ENCODE results near the gene SNX2.
"Not testable (repeated sequence)": the region's sequence is repeated elsewhere in the genome, so short reads cannot be mapped to it uniquely, and the experiment has no call there.

Gene SNX2

GRCh38 chr5:122844910-122845228 lies 70.0 kb downstream of the SNX2 start:
- DNase-seq, result no peak

GRCh38 chr5:122845229-122846050 lies 70.6 kb downstream of the SNX2 start, which contains the start of gene SNX24:
Gene SNX24 (plus strand): TSS chr5:122845613. CDS start chr5:122845634, 21 bp downstream.
- peak; percentile 86 for DNase-seq

GRCh38 chr5:122846051-122846550 lies 71.2 kb downstream of the SNX2 start:
- DNase-seq, result no peak

- no peak for DNase-seq
Measured at GRCh38 chr5:122847687-122848081, 72.8 kb downstream of the SNX2 start.

GRCh38 chr5:122849771-122850170 lies 74.9 kb downstream of the SNX2 start:
- no peak for DNase-seq

DNA sequence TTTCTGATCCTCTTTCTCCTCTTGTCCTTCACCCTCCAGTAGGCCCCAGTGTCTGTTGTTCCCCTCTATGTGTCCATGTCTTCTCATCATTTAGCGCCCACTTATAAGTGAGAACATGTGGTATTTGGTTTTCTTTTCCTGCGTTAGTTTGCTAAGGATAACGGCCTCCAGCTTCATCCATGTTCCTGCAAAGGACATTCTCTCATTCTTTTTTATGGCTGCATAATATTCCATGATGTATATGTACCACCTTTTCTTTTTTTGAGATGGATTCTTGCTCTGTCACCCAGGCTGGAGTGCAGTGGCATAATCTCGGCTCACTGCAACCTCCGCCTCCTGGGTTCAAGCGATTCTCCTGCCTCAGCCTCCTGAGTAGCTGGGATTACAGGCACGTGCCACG lies 82.7 kb downstream of the SNX2 start:
- DNase-seq, result not testable (repeated sequence)

GRCh38 chr5:122858451-122858850 lies 83.6 kb downstream of the SNX2 start:
- no peak for DNase-seq

GRCh38 chr5:122863240-122863639 lies 88.4 kb downstream of the SNX2 start:
- DNase-seq, result no peak

- no peak for DNase-seq
Measured at GRCh38 chr5:122863721-122864120, 88.8 kb downstream of the SNX2 start.

DNA sequence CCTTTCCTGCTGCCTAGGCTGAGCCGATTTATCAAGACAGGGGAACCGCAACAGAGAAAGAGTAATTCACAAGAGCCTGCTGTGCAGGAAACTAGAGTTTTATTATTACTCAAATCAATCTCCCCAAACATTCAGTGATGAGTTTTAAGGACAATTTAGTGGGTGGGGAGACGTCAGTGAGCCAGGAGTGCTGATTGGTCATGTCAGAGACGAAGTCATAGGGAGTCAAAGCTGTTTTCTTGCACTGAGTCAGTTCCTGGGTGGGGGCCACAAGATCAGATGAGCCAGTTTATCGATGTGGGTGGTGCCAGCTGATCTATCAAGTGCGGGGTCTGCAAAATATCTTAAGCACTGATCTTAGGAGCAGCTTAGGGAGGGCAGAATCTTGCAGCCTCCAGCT lies 89.5 kb downstream of the SNX2 start:
- DNase-seq, result no peak

- no peak for DNase-seq
Measured at GRCh38 chr5:122864842-122865241, 90.0 kb downstream of the SNX2 start.

DNA sequence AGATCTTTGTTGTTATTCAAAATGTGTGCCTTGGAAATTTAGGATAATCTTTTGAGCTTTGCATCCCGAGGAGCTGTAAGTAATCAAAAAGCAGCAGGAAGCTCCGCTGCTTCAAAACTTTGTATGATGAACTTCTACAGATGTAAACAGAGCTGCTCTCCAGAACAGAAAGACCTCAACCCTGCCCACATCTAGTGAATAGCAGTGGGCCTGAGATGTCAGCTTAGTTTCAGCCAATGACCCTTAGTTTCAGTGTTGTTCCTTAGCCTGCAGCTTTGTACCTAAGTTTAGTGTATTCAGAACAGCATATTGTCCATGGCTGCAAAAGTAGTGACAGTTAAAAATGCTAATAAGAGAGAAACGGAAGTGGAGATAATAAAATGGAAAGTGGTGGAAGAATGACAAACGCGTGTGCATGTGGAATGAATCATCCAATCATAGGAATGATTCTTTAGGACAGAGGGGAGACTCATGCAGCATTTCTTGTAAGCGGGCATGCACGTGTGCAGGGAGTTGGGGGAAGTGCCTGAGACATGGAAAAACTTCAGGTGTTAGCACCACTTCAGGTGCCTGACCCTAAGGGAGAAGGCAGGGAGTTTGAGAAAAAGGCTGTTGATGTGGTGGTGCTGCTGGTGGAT lies 95.5 kb downstream of the SNX2 start:
- no peak for DNase-seq

DNA sequence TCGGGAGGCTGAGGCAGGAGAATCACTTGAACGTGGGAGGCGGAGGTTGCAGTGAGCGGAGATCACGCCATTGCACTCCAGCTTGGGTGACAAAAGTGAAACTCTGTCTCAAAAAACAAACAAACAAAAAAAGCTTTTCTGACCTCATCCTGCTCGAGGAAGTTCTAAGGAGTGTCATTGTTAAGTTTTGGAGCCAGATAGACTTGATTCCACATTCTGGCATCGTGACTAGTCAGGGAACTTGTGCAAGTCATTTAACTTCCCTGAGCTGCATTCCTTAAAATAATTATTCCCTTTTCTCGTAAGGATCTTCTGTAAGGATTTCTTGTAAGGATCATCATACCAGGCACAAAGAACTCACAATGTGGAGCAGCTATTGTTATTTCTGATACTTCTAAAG lies 96.8 kb downstream of the SNX2 start:
- DNase-seq, result no peak

DNA sequence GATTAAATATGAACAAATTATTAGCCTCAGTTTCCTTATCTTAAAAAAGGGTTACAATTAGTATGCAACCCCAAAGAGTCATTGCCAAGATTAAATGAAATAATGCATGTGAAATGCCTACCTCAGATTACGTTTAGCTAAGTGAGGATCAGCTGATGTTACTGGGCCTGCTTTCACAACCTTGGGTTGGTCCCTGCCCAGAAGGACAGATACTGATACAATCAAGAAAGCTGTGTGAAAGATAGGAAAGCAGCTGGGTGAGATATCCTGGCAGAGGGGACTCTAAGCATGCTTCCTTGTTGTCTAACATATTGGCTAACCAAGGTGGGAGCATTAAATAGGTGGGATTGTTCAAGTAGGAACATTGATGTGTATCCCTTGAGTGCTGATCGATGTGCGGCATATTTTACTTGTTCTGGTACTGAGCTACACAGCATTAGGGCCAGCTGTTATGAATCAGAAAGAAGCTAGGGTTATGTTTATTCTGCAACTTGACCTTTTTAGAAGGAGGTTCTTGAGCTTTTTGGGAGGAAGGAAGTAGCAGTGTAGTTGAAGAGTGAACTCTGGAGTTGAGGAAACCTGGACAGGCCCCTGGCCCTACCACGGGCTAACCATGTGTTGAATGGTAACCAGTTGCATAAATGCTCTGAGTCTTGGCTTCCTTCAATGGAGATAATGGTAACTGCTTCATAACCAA lies 99.4 kb downstream of the SNX2 start:
- no peak for DNase-seq

GRCh38 chr5:122877518-122877917 lies 102.6 kb downstream of the SNX2 start:
- no peak for DNase-seq

DNA sequence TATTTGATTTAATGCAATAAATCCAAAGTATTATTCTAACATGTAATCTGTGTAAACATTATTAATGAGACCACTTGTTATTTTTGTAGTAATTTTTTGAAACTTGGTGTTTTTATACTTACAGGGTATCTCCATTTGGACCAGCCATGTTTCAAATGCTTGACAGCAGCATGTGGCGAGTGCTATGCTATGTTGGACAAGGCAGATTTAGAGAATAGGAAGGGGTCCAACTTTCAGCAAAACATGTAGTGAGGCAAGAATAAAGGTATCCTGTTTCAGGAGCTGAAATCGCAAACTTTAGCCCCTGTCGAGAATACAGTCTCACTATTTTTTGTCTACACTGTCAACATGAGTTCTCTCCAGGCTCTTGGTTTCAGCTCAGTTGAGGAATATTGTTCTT lies 104.2 kb downstream of the SNX2 start:
- no peak for DNase-seq

Measured in left hindlimb (tissue), 1 donor.